SK-N-MC (cell line): ENCODE data around the gene EPHA3.

Experiments
- EZH2 ChIP-seq: fragments of 200-600 bp; sonication (generic); IDR thresholded peaks from one replicate; pipeline ENCODE4 v1.6.1; 2017; ENCODE audit warnings: antibody characterized with exemption
- POLR2AphosphoS5 ChIP-seq: IDR thresholded peaks from 2 replicates; pipeline ENCODE4 v1.6.1; 2012; ENCODE audit warnings: mild to moderate bottlenecking, low read depth, low read length, borderline replicate concordance

DNA sequence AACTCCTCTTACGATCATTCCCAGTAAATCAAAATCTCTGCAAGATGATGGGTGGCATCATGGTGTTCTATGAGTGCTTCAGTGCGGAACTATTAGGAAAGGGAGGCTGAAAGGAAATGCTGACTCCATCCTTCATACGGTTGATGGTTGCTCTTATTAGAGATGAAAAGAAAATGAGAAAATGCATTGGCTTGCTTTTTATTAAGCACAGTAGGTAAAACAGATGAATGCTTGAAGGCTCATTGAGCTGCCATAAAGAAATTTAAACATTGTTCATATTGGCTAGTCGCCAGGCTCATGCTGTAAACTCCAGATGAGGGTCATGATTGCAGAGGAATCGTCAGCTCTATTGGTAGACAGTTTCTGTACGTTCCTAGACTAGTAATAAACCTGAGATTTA lies 115.8 kb downstream of the EPHA3 start:
- TF ChIP-seq POLR2AphosphoS5 (peak; percentile 66; the same call in 1 of the 2 replicates), EZH2 (no peak)
